Stimulated activated effector memory CD8-positive, alpha-beta T cell treated with anti-CD3 and anti-CD28 coated beads, Interleukin-12 subunit alpha, Interleukin-12 subunit beta, amount 100 ng/mL, for 72 hours (primary cell): ENCODE measurements around the gene SPTBN5.

ENCODE experiments used
- ATAC-seq: fragments of 150-1000 bp; cut with Tn5 transposase; 2 replicates; pipeline ENCODE4 v1.10.0; 2021
- DNase-seq, 2 donors: peaks; one replicate each; pipeline ENCODE4 v3.0.0; 2021 to 2022; ENCODE audit warnings: low spot score in 2 of 2
- H3K27ac Mint-ChIP-seq: one replicate; pipeline ENCODE4 v1.8.0; 2022; ENCODE audit warnings: mild to moderate bottlenecking, mixed read lengths
- H3K36me3 Mint-ChIP-seq: one replicate; pipeline ENCODE4 v1.8.0; 2022; ENCODE audit warnings: mild to moderate bottlenecking, mixed read lengths
- H3K4me1 Mint-ChIP-seq: one replicate; pipeline ENCODE4 v1.8.0; 2022; ENCODE audit warnings: mixed read lengths
- H3K4me3 Mint-ChIP-seq: one replicate; pipeline ENCODE4 v1.8.0; 2022; ENCODE audit warnings: mild to moderate bottlenecking, mixed read lengths
- H3K9me3 Mint-ChIP-seq: one replicate; pipeline ENCODE4 v1.8.0; 2022; ENCODE audit warnings: mixed read lengths

Gene SPTBN5

DNA sequence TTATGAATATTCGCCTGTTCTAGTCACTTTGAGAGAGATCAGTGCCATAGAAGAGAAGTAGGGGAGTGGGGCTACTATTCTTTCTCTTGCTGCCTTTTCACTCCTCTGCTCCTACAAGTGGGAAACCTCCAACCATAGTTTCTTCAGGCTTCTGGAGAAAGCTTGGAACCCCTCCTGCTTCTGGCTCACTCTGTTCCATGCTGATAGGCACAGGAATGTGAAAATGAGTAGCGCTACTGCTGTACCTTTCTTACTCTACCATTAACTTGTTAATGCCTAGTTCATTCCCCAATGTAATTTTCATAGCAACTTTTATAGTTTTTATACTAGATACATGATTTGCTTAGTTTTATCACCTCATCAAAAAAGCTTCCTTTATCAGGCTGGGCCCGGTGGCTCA lies 92.7 kb downstream of the SPTBN5 start:
- Mint-ChIP-seq H3K4me3 (no peak overlapping the region), H3K9me3 (no peaks in the 10 kb centered on the region), H3K36me3 (peaks cover 14% of the 10 kb centered on the region), H3K4me1 (peaks cover 10% of the 10 kb centered on the region), H3K27ac (no peak overlapping the region)
- ATAC-seq (no peak), DNase-seq (no peak)

DNA sequence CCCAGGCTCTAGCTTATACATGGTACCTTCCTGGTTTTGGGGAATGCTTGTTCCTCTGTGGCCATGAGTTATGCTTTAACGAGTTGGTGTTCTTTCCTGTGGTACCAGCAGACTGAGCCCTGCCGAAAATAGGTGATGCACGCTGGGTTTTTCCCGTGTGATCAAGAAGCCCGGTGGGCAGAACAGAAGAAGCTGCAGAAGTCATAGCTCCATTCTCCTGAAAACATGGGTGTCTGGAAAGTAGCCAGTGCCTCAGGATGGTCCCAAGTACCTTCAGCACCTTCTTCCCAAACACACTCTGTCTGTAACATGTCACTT lies 94.4 kb downstream of the SPTBN5 start:
- DNase-seq = no peak
- H3K27ac Mint-ChIP-seq = peak overlapping the region; percentile 82
- peaks cover 14% of the 10 kb centered on the region for H3K36me3 Mint-ChIP-seq
- no peak overlapping the region for H3K4me3 Mint-ChIP-seq
- peaks cover 15% of the 10 kb centered on the region for H3K4me1 Mint-ChIP-seq
- no peaks in the 10 kb centered on the region for H3K9me3 Mint-ChIP-seq
- ATAC-seq = no peak

DNA sequence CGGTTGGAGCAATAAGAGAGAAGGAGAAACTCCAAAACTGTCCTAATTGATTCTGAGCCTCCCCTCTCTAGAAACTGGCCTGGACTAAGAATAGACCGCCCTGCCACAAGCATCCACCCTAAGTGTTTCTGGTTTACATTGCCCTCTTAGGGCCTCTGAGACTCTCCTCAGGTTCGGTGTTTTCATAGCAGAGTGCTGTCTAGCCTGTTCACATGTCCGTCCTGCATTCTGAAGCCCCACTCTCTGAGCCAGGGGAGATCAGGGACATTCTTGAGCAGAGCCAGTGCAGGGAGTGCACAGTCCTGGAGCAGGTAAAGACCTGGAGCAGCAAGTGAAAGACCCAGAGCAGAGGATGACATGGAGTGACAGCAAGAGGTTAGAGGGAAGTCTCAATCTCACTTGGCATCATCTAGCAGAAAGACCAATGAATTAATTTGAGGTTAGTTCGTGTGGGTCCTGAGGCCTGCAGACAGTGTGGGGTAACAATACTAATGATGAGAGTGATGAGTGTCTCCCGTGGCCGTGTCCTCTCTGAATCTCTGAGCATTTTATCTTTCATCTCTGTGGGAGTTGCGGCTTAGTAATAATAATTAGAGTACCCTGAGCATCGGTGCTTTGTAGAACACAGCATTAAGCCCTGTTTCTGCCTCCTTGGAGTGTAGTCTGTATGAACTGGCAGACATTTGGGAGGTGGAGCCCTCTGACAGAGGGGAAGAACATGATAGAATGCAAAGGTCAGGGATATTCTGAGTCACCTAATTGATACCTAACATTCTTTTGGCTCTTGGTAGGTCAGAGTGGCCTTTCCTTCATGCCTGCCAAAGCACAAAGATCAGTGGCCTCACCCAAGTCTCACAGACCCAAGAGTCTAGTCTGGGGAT lies 95.0 kb downstream of the SPTBN5 start:
- ATAC-seq (peak; percentile 36), DNase-seq (no peak)
- H3K4me3 Mint-ChIP-seq = no peak overlapping the region
- H3K27ac Mint-ChIP-seq = peak overlapping the region; percentile 82
- H3K36me3 Mint-ChIP-seq = peaks cover 14% of the 10 kb centered on the region
- no peaks in the 10 kb centered on the region for H3K9me3 Mint-ChIP-seq
- H3K4me1 Mint-ChIP-seq = peaks cover 12% of the 10 kb centered on the region
